ENCODE measurements around the gene COX6A1.

Gene COX6A1

DNA sequence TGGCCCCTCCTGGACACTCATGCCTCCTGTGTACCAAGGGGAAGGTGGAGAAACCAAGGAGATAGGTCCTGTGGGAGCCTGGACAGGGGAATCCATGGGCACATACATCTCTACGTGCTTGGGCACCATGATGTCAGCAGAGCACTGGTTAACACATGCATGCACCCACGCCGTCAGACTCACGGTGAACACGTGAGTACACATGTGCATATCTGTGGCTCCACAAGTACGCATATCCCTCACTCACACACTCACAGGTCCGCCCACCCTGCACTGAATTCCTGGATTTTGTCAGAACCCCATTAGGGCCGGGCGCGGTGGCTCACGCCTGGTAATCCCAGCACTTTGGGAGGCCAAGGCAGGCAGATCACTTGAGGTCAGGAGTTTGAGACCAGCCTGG is 29.1 kb upstream of the COX6A1 start:
- no peak for ATAC-seq
- TF ChIP-seq ZFP30 (CRISPR knock-in tag; IDR thresholded peaks at IDR 0.05), result no peak
- no peak for TF ChIP-seq ZC3H10 (CRISPR knock-in tag; IDR thresholded peaks at IDR 0.05)
- TF ChIP-seq, protein P1, sequence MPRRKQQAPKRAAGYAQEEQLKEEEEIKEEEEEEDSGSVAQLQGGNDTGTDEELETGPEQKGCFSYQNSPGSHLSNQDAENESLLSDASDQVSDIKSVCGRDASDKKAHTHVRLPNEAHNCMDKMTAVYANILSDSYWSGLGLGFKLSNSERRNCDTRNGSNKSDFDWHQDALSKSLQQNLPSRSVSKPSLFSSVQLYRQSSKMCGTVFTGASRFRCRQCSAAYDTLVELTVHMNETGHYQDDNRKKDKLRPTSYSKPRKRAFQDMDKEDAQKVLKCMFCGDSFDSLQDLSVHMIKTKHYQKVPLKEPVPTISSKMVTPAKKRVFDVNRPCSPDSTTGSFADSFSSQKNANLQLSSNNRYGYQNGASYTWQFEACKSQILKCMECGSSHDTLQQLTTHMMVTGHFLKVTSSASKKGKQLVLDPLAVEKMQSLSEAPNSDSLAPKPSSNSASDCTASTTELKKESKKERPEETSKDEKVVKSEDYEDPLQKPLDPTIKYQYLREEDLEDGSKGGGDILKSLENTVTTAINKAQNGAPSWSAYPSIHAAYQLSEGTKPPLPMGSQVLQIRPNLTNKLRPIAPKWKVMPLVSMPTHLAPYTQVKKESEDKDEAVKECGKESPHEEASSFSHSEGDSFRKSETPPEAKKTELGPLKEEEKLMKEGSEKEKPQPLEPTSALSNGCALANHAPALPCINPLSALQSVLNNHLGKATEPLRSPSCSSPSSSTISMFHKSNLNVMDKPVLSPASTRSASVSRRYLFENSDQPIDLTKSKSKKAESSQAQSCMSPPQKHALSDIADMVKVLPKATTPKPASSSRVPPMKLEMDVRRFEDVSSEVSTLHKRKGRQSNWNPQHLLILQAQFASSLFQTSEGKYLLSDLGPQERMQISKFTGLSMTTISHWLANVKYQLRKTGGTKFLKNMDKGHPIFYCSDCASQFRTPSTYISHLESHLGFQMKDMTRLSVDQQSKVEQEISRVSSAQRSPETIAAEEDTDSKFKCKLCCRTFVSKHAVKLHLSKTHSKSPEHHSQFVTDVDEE (CRISPR knock-in tag; IDR thresholded peaks at IDR 0.05), result no peak
- no peak for TF ChIP-seq ESRRG (CRISPR knock-in tag; IDR thresholded peaks at IDR 0.05)

DNA sequence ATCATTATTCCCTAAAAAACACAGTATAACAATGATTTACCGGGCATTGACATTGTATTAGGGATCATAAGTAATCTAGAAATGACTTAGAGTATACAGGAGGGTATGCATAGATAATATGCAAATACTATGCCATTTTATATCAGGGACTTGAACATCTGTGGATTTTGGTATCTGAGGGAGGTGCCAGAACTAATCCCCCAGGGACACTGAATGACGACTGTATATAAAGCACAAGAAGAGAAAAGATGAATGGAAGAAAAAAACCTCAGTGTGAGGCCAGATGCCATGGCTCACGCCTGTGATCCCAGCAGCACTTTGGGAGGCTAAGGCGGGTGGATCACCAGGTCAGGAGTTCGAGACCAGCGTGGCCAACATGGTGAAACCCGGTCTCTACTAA is 25.5 kb upstream of the COX6A1 start:
- TF ChIP-seq, protein P1 (CRISPR knock-in tag; IDR thresholded peaks at IDR 0.05), result no peak
- TF ChIP-seq TOX (CRISPR knock-in tag; IDR thresholded peaks at IDR 0.05; ENCODE audit: borderline replicate concordance), result no peak
- TF ChIP-seq, protein P2, sequence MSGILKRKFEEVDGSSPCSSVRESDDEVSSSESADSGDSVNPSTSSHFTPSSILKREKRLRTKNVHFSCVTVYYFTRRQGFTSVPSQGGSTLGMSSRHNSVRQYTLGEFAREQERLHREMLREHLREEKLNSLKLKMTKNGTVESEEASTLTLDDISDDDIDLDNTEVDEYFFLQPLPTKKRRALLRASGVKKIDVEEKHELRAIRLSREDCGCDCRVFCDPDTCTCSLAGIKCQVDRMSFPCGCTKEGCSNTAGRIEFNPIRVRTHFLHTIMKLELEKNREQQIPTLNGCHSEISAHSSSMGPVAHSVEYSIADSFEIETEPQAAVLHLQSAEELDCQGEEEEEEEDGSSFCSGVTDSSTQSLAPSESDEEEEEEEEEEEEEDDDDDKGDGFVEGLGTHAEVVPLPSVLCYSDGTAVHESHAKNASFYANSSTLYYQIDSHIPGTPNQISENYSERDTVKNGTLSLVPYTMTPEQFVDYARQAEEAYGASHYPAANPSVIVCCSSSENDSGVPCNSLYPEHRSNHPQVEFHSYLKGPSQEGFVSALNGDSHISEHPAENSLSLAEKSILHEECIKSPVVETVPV (CRISPR knock-in tag; IDR thresholded peaks at IDR 0.05), result no peak
- TF ChIP-seq, protein P3, sequence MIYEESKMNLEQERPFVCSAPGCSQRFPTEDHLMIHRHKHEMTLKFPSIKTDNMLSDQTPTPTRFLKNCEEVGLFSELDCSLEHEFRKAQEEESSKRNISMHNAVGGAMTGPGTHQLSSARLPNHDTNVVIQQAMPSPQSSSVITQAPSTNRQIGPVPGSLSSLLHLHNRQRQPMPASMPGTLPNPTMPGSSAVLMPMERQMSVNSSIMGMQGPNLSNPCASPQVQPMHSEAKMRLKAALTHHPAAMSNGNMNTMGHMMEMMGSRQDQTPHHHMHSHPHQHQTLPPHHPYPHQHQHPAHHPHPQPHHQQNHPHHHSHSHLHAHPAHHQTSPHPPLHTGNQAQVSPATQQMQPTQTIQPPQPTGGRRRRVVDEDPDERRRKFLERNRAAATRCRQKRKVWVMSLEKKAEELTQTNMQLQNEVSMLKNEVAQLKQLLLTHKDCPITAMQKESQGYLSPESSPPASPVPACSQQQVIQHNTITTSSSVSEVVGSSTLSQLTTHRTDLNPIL (CRISPR knock-in tag; IDR thresholded peaks at IDR 0.05; ENCODE audit: low read depth), result no peak
- TF ChIP-seq OSR1 (CRISPR knock-in tag; IDR thresholded peaks at IDR 0.05), result no peak
- TF ChIP-seq ZNF70 (CRISPR knock-in tag; IDR thresholded peaks at IDR 0.05), result no peak
- no peak for TF ChIP-seq ARNTL (CRISPR knock-in tag; IDR thresholded peaks at IDR 0.05; ENCODE audit: borderline replicate concordance, low read depth)
- ATAC-seq, result no peak

DNA sequence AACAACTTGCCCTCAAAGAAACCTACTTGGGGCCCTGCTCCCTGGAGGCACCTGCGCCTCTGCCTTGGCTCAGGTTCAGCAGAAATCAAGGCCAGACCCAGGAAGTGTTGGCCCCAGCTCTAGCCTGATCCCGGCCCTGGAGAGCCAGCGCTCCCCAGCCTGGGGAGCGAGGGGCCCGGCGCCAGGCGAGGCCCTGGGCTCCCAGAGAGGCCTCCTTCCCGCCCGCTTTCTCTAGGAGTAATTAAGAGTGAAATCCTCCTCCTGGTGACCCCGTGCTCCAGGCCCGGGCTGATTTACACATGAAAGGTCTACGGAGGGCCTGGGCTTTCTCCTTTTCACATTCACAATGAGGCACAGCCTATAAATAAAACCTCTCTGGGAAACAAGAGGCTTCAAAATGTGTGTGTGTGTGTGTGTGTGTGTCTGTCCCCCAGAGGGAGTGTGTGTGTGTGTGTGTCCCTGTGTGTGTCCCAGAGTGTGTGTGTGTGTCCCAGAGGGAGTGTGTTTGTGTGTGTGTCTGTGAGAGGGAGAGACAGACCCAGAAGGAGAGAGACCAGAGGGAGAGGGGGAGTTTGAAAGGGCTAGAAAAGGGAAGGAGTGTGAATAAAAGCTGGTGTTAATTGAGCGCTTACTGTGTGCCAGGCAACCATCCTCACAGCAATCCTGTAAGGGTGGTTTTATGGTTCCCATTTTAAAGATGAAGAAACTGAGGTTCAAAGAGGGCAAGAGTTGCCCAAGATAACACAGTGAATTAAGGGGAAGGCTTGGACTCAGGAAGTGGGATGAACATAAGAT is 23.8 kb upstream of the COX6A1 start:
- TF ChIP-seq OSR1 (CRISPR knock-in tag; IDR thresholded peaks at IDR 0.05) (no peak), ARNTL (CRISPR knock-in tag; IDR thresholded peaks at IDR 0.05; ENCODE audit: borderline replicate concordance, low read depth) (no peak), GLIS3 (CRISPR knock-in tag; IDR thresholded peaks at IDR 0.05) (no peak), ZC3H10 (CRISPR knock-in tag; IDR thresholded peaks at IDR 0.05) (no peak), RARB (CRISPR knock-in tag; IDR thresholded peaks at IDR 0.05) (no peak), ESRRG (CRISPR knock-in tag; IDR thresholded peaks at IDR 0.05) (no peak), BACH2 (CRISPR knock-in tag; IDR thresholded peaks at IDR 0.05; ENCODE audit: borderline replicate concordance) (no peak)
- TF ChIP-seq, protein P2 (CRISPR knock-in tag; IDR thresholded peaks at IDR 0.05), result no peak

DNA sequence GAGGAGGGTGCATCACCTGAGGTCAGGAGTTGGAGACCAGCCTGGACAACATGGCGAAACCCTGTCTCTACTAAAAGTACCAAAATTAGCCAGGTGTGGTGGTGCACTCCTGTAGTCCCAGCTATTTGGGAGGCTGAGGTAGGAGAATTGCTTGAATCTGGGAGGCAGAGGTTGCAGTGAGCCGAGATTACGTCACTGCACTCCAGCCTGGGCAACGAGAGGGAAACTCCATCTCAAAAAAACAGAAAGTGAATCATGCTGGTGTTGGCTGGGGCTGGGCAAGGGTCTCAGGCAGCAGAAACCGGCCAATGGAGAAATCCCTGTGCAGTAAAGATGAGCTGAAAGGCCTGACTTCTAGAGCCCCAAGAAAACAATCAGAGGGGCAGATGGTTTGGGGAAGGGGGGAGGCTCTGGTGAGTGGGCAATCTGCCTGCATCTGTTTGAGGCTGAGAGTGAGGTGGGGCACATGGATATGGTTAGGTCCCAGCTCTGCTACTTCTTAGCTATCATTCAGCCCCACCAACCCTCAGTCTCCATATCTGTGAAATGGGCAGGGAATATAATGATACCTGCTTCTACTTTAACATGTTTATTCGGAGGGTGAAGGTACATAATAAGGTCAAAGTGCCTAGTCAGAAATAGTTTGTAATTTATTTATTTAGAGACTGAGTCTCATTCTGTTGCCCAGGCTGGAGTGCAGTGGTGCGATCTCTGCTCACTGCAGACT is 21.3 kb upstream of the COX6A1 start:
- no peak for ATAC-seq
- TF ChIP-seq, protein P4, sequence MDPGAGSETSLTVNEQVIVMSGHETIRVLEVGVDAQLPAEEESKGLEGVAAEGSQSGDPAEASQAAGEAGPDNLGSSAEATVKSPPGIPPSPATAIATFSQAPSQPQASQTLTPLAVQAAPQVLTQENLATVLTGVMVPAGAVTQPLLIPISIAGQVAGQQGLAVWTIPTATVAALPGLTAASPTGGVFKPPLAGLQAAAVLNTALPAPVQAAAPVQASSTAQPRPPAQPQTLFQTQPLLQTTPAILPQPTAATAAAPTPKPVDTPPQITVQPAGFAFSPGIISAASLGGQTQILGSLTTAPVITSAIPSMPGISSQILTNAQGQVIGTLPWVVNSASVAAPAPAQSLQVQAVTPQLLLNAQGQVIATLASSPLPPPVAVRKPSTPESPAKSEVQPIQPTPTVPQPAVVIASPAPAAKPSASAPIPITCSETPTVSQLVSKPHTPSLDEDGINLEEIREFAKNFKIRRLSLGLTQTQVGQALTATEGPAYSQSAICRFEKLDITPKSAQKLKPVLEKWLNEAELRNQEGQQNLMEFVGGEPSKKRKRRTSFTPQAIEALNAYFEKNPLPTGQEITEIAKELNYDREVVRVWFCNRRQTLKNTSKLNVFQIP (CRISPR knock-in tag; IDR thresholded peaks at IDR 0.05; ENCODE audit: borderline replicate concordance, low read depth), result no peak
- TF ChIP-seq ZC3H10 (CRISPR knock-in tag; IDR thresholded peaks at IDR 0.05), result no peak
- no peak for TF ChIP-seq ZNF565 (CRISPR knock-in tag; conservative IDR thresholded peaks at IDR 0.05; ENCODE audit: low read depth)
- TF ChIP-seq ARNTL (CRISPR knock-in tag; IDR thresholded peaks at IDR 0.05; ENCODE audit: borderline replicate concordance, low read depth), result no peak
- TF ChIP-seq CSDC2 (CRISPR knock-in tag; IDR thresholded peaks at IDR 0.05), result no peak
- TF ChIP-seq, protein P3 (CRISPR knock-in tag; IDR thresholded peaks at IDR 0.05; ENCODE audit: low read depth), result no peak
- TF ChIP-seq, protein P5, sequence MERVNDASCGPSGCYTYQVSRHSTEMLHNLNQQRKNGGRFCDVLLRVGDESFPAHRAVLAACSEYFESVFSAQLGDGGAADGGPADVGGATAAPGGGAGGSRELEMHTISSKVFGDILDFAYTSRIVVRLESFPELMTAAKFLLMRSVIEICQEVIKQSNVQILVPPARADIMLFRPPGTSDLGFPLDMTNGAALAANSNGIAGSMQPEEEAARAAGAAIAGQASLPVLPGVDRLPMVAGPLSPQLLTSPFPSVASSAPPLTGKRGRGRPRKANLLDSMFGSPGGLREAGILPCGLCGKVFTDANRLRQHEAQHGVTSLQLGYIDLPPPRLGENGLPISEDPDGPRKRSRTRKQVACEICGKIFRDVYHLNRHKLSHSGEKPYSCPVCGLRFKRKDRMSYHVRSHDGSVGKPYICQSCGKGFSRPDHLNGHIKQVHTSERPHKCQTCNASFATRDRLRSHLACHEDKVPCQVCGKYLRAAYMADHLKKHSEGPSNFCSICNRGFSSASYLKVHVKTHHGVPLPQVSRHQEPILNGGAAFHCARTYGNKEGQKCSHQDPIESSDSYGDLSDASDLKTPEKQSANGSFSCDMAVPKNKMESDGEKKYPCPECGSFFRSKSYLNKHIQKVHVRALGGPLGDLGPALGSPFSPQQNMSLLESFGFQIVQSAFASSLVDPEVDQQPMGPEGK (CRISPR knock-in tag; IDR thresholded peaks at IDR 0.05; ENCODE audit: borderline replicate concordance), result no peak
- TF ChIP-seq RARB (CRISPR knock-in tag; IDR thresholded peaks at IDR 0.05), result no peak
- no peak for TF ChIP-seq BACH2 (CRISPR knock-in tag; IDR thresholded peaks at IDR 0.05; ENCODE audit: borderline replicate concordance)

More for the DNA sequence above, 23.8 kb upstream of the COX6A1 start:
- no peak for ATAC-seq
